OCI-LY7 (cell line): ENCODE measurements around the gene NME7.

Experiments used
- CTCF ChIP-seq: fragments of 200-600 bp; sonication (generic); conservative IDR thresholded peaks from 2 replicates; pipeline ENCODE4 v1.5.1; 2014; ENCODE audit warnings: mild to moderate bottlenecking, antibody characterized with exemption, low read length, moderate library complexity, mixed read lengths
- EZH2phosphoT487 ChIP-seq: fragments of 200-600 bp; sonication (generic); IDR thresholded peaks from 2 replicates; pipeline ENCODE4 v1.6.1; 2018; ENCODE audit warnings: low read depth, borderline replicate concordance, mild to moderate bottlenecking, mixed run types, antibody characterized with exemption, low read length, moderate library complexity, mixed read lengths

DNA sequence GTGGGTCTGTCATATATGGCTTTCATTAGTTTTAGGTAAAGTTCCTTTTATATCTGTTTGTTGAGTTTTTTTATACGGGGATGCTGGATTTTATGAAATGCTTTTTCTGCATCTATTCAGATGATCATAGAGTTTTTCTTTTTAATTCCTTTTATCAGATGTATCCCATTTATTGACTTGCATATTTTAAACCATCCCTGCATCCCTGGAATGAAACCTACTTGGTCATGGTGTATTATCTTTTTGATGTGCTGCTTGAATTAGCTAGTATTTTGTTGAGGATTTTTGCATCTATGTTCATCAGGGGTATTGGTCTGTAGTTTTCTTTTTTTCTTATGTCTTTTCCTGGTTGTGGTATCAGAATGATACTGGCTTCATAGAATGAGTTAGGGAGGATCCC, 118.0 kb downstream of the NME7 start:
- TF ChIP-seq CTCF (no peak), EZH2phosphoT487 (no peak)
